ENCODE results near the gene NINL. TPM values are rescaled to one million over a fixed set of nuclear protein-coding genes. Genes with fewer than 3 reads are reported as not detected.

NINL gene
- total and polyA plus RNA-seq, 2 of the 8 experiments (the other 6 are each of a cell fraction or from before 2014, with no cell fraction given), result 15.3 to 30.0 TPM

DNA sequence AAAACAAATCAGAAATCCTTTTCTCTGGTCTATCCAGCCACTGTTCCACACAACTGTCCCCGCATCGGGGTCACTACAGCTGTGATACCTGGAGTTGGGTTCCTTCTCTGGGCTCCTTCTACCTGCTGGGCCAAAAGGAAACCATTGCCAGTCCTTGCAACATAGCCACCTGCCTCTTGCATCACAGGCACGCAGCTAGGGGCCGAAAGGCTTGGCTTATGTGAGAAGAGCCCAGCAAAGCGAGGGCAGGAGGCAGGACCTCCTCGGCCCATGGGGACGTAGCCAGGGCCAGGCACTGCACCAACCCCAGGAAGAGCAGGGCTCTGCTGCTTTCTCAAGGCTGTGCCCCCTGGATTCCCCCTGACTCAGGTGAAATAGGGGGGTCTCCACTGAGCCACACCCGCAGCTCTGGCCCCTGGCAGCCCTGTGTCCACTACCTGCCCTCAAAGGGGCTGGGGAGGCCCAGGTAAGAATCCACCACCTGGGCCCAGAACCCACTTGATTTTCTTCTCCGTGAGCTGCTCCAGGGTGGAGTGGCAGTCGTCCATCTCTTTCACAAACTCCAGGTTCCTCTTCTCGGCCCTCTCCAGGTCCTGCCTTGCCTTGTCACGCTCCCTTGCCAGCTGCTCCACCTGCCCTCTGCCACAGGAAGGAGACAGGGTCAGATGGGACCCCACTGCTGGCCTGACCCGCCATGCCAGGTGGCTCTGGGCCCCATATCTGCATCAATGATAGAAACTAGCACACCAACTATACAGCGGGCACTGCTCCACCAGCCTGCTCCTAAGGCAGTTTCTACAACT is 89.0 kb downstream of the NINL start:
- H3K27me3 ChIP-seq (replicated peaks in 1 of 4; ENCODE audit: control insufficient read depth in 3 of 4, extremely low read depth in 1 of 4, insufficient read depth in 3 of 4, low read length in 3 of 4), result no peaks in the 10 kb centered on the region
- no peak overlapping the region for H3K9ac ChIP-seq (replicated peaks in 1 of 4; ENCODE audit: extremely low read depth in 1 of 4, low read depth in 3 of 4, low read length in 3 of 4)
- H4K8ac ChIP-seq (ENCODE audit: extremely low read depth, insufficient read depth, low read length), result no peak overlapping the region
- no peak overlapping the region for H2BK20ac ChIP-seq (ENCODE audit: low read length)
- H3K18ac ChIP-seq (ENCODE audit: extremely low read depth, low read length), result no peak overlapping the region
- peaks cover 0 to 3% of the 10 kb centered on the region in 2 experiments for H4K20me1 ChIP-seq (replicated peaks in 1 of 2; ENCODE audit: control insufficient read depth in 1 of 2, insufficient read depth in 2 of 2, low read length in 2 of 2)
- no peaks in the 10 kb centered on the region; a peak in 2 of 8 replicates for H3K36me3 ChIP-seq (ENCODE audit: control insufficient read depth in 2 of 4, insufficient read depth in 4 of 4, low read length in 3 of 4)
- no peak overlapping the region for H3K4ac ChIP-seq (replicated peaks; ENCODE audit: insufficient read length, low read depth, low read length)
- no peak for FAIRE-seq
- H3K23me2 ChIP-seq (ENCODE audit: low read depth, low read length), result no peaks in the 10 kb centered on the region
- no peak overlapping the region for H2AK5ac ChIP-seq (ENCODE audit: low read depth, low read length)
- no peak overlapping the region for H3K4me2 ChIP-seq (ENCODE audit: insufficient read depth in 1 of 2, low read depth in 2 of 2, low read length in 2 of 2)
- no peak overlapping the region for H3K56ac ChIP-seq (replicated peaks; ENCODE audit: insufficient read length, low read depth, low read length)
- no peak overlapping the region for H3K23ac ChIP-seq (ENCODE audit: insufficient read length)
- no peak overlapping the region for H3K14ac ChIP-seq (ENCODE audit: insufficient read length)
- H2BK120ac ChIP-seq (replicated peaks; ENCODE audit: low read depth, low read length), result no peak overlapping the region
- no peak overlapping the region for H2AFZ ChIP-seq (ENCODE audit: low read length)
- H4K5ac ChIP-seq (ENCODE audit: insufficient read length, low read depth, low read length), result no peak overlapping the region
- DNase-seq (ENCODE audit: low read depth in 1 of 2, low spot score in 2 of 2), result no peak
- H3K9me3 ChIP-seq (ENCODE audit: insufficient read depth in 2 of 2, low read depth in 1 of 2, low read length in 1 of 2), result no peaks in the 10 kb centered on the region
- H3K79me2 ChIP-seq (ENCODE audit: control insufficient read depth in 1 of 2, insufficient read depth in 2 of 2, low read length in 2 of 2), result no peaks in the 10 kb centered on the region
- no peak overlapping the region for H2BK12ac ChIP-seq (ENCODE audit: low read depth, low read length)
- H3K79me1 ChIP-seq (ENCODE audit: low read depth, low read length), result no peaks in the 10 kb centered on the region
- no peak overlapping the region for H2BK5ac ChIP-seq (ENCODE audit: low read depth, low read length)
- POLR2A ChIA-PET (ENCODE audit: partially characterized antibody), result interaction anchor here (1.0 to 1.2 kb wide), 2 partner anchors 10 to 36 kb away, joined by 3 read pairs; no protein-coding TSS in a partner anchor
- no peak overlapping the region for H3K4me3 ChIP-seq (ENCODE audit: extremely low read depth in 1 of 4, insufficient read depth in 2 of 4, low read depth in 3 of 4, low read length in 4 of 4)
- CTCF ChIA-PET (ENCODE audit: partially characterized antibody), result interaction anchor here (1.1 to 2.1 kb wide), 3 partner anchors 15 to 78 kb away, joined by 3 to 10 read pairs (median 4); no protein-coding TSS in a partner anchor
- no peaks in the 10 kb centered on the region; a peak in 2 of 7 replicates for H3K4me1 ChIP-seq (replicated peaks in 1 of 4; ENCODE audit: control insufficient read depth in 3 of 4, insufficient read depth in 4 of 4, low read length in 3 of 4)
- WGBS, 2 experiments (ENCODE audit: extremely low coverage in 1 of 2, insufficient coverage in 1 of 2, insufficient read length in 1 of 2, insufficient replicate concordance in 2 of 2, low coverage in 1 of 2, low lambda C conversion rate in 2 of 2, missing lambda C conversion rate in 1 of 2), result 87% methylated on average over 13 of the region's 14 CpGs; no CpG with 5 or more reads in 1 of the 2 experiments
- no peak overlapping the region for H2BK15ac ChIP-seq (ENCODE audit: low read length)
- H4K91ac ChIP-seq (replicated peaks; ENCODE audit: insufficient read length, low read length), result no peak overlapping the region
- no peak overlapping the region for H3K27ac ChIP-seq (ENCODE audit: low read depth, low read length)
- TF ChIP-seq TAF7 (optimal IDR thresholded peaks at IDR 0.05; ENCODE audit: borderline replicate concordance, low read depth, low read length), result no peak
- TF ChIP-seq, protein P1, sequence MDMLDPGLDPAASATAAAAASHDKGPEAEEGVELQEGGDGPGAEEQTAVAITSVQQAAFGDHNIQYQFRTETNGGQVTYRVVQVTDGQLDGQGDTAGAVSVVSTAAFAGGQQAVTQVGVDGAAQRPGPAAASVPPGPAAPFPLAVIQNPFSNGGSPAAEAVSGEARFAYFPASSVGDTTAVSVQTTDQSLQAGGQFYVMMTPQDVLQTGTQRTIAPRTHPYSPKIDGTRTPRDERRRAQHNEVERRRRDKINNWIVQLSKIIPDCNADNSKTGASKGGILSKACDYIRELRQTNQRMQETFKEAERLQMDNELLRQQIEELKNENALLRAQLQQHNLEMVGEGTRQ (IDR thresholded peaks at IDR 0.05; ENCODE audit: low read length), result no peak
- TF ChIP-seq POLR2A (IDR thresholded peaks at IDR 0.05; ENCODE audit: control extremely low read depth in 1 of 2, low read depth in 2 of 2, low read length in 2 of 2), result no peak
